Measurements from ENCODE around the gene ENTR1.
"Not testable (repeated sequence)": the region's sequence is repeated elsewhere in the genome, so short reads cannot be mapped to it uniquely, and the experiment has no call there.

Gene ENTR1

DNA sequence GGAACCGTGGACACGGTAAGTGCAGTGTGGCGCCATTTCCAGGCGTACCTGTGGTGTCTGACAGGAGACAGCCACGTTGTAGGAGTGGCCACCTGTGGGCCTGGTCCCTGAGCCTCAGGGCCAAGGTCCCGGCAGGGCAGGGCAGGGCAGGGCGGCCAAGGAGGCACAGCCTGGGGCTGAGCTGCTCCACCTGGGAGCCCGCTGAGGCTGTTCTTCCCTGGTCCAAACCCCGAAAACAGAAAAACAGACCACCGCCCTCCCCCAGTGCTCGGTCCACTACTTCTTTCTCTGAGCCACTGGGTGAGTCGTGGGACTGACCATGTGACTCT is 8.6 kb upstream of the ENTR1 start:
- no peak for DNase-seq
- no peak for TF ChIP-seq GATA1 (IDR thresholded peaks at IDR 0.05; ENCODE audit: low read depth, low read length)
- no peak for TF ChIP-seq POLR2A (IDR thresholded peaks at IDR 0.05; ENCODE audit: low read length)

DNA sequence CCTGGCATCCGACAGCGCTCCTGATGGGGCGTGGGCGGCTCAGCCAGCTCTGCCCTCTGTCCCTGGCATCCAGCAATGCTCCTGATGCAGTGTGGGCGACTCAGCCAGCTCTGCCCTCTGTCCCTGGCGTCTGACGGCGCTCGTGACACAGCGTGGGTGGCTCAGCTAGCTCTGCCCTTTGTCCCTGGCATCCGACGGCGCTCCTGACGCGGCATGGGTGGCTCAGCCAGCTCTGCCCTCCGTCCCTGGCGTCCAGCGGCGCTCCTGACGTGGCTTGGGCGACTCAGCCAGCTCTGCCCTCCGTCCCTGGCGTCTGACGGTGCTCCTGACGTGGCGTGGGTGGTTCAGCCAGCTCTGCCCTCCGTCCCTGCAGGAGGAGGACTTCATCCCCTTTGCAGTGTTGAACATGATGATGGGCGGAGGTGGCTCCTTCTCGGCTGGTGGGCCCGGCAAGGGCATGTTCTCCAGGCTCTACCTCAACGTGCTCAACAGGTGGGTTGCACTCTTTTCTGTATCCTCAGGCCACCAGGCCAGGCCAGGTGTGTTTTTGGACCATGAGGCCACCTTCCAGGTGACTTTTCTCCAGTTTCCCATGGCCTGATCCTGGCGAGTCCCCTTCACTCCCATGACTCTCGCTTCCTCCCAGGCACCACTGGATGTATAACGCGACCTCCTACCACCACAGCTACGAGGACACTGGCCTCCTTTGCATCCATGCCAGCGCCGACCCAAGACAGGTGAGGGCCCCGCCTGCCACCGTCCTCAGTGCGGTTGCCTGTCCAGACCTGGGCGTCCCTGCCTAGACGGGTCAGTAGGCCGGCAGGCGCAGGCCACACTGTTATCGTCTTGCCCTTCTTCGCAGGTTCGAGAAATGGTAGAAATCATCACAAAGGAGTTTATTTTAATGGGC is 8.0 kb upstream of the ENTR1 start:
- TF ChIP-seq GATA1 (IDR thresholded peaks at IDR 0.05; ENCODE audit: low read depth, low read length) (no peak), POLR2A (IDR thresholded peaks at IDR 0.05; ENCODE audit: low read length) (no peak)
- DNase-seq: no peak

DNA sequence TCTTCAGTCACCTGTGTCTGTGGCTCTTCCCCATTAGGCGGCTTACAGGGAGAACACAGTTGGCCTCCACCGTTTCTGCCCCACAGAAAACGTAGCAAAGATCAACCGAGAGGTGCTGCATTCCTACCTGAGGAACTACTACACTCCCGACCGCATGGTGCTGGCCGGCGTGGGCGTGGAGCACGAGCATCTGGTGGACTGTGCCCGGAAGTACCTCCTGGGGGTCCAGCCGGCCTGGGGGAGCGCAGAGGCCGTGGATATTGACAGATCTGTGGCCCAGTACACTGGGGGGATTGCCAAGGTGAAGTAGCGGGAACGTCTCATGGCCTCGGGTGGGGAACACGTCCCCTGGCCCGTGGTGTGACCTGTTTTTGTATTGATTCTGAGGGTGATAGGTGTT is 6.5 kb upstream of the ENTR1 start:
- TF ChIP-seq POLR2A (IDR thresholded peaks at IDR 0.05; ENCODE audit: low read length): no peak
- no peak for TF ChIP-seq GATA1 (IDR thresholded peaks at IDR 0.05; ENCODE audit: low read depth, low read length)
- no peak for DNase-seq

DNA sequence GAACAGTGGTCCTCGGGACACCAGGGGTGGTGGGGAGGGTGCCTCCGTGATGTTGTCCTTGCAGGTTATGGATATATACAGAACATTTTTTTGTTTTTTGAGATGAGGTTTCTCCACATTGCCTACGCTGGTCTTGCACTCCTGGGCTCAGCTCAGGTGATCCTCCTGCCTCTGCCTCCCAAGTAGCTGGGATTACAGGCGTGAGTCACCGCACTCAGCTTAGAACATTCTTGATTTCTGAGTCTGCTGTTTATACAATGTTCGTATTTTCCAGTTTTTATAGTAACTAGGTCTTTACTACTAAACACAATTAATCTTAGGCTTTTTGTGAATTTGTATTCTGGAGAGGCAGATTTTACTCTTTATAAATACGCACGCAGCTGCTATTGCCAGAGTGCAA is 6.0 kb upstream of the ENTR1 start:
- no peak for TF ChIP-seq GATA1 (IDR thresholded peaks at IDR 0.05; ENCODE audit: low read depth, low read length)
- TF ChIP-seq POLR2A (IDR thresholded peaks at IDR 0.05; ENCODE audit: low read length): no peak
- no peak for DNase-seq

DNA sequence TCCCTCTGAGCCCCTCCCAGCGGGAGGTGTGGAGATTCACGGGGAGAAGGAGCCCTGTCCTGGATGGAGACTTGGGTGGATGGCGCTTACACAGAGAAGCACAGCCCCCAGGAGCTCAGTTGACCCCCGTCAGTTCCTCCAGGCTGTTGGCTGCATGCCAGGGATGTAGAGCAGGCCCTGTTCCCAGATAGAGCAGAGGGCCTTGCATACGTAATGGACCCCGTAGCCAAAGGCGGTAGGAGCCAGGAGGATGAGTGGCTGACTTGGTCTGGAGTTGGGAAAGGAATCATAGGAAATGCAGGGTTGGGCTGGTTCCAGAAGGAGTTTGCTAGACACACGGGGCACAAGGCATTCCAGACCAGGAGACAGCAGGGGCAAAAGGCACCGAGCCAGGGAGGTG is 2.5 kb upstream of the ENTR1 start:
- no peak for TF ChIP-seq POLR2A (IDR thresholded peaks at IDR 0.05; ENCODE audit: low read length)
- TF ChIP-seq GATA1 (IDR thresholded peaks at IDR 0.05; ENCODE audit: low read depth, low read length): no peak
- DNase-seq: no peak

DNA sequence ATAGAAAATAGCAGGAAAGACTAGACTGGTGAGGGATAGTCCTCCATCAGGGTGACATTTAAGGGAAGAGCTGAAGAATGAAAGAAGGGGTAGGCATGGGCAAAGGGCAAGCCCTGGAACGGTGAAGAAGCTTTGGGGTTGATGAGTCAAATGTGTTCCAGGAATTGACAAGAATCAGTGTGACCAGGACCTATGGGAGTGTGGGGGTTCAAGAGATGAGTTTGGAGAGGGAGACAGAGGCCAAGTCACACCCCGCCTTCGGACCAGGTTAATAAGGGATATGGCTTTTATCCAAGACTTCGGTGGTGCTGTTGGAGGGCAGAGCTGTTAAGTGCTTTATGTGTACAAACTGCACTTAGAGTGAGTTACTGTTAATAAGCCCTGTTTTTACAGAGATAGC is 964 bp upstream of the ENTR1 start:
- peak; percentile 36 to 58 for DNase-seq
- TF ChIP-seq GATA1 (IDR thresholded peaks at IDR 0.05; ENCODE audit: low read depth, low read length) (no peak), POLR2A (IDR thresholded peaks at IDR 0.05; ENCODE audit: low read length) (no peak)

DNA sequence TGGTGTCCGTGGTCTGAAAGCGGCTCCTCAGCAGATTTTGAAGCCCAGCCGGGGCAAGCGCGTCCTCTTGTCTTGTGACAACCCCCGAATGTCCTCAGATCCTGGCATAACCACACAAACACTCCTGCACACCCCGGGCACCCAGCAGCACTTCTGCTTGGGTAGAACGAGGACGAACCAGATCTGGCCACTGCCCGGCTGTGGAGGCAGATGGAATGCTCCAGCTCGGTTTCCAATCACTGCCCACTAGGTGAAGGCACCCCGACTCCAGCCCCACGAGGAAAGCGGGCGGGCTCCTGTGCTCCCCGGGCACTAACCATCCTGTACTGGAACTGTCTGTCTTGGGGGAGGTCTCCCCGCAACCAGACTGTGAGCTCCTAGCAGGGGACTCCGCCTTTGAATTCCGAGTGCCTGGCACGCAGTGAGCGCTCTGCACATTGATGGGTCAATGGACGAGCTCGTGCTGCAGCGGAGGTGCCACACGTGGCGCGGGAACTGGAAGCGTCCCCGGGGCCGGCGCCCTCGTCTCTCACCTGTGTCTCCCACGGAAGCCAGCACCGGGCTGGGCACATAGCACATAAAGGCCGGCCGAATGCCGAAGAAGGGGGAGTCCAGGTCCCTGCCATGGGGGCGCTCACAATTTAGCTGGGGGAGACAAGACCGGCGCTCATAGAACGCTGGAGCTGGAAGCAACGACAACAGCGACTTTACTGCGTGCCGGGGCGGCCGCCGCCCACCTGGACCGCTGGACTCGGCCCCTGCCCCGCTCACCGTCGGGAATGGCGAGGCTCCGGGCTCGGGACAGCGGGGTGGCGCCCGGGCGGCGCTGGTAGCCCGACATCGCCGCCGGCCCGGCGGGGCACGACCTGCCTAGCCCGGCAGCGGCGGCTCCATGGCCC is 608 bp downstream of the ENTR1 start:
- peak; percentile 54 to 62 for DNase-seq
- TF ChIP-seq POLR2A (IDR thresholded peaks at IDR 0.05; ENCODE audit: low read length) (no peak), GATA1 (IDR thresholded peaks at IDR 0.05; ENCODE audit: low read depth, low read length) (no peak)

DNA sequence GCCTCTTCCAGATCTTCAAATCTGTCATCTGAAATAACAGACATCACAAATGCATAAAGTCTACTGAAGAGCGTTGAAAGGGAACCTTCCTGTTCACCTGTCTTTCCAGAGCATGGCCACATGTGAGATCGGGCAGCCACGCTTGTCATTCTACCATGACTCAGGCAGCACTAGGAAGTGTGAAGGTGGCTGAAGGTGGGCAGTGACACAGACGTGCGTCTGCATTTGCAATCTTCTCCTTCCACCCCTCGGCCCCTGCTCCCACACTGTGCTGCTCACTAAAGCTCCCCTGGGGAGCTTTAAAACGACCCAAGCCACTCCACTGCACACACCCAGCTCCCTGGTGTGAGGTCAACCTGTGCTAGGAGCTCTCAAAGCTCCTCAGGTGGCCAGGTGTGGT is 2.5 kb downstream of the ENTR1 start:
- no peak for TF ChIP-seq GATA1 (IDR thresholded peaks at IDR 0.05; ENCODE audit: low read depth, low read length)
- no peak for TF ChIP-seq POLR2A (IDR thresholded peaks at IDR 0.05; ENCODE audit: low read length)
- DNase-seq: no peak

DNA sequence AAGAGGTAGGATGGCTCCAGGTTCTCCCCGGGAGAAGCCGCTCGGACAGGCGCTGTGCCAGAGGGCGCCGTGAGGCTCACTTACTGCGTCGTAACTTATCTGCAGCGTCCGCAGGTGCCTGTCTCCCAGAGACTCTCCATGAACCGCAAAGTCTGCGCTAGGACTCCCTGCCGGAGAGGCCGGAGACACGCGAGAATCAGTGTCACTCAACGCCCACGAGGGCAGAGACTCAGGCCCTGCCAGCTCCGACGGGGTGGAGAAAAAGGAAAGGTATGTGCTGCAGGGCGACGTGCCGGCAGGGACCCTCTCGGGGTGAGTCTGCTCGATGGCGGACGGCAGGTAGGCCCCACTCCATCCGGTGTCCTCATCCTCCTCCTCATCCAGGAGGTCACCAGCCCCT is 3.4 kb downstream of the ENTR1 start:
- DNase-seq: not testable (repeated sequence)

DNA sequence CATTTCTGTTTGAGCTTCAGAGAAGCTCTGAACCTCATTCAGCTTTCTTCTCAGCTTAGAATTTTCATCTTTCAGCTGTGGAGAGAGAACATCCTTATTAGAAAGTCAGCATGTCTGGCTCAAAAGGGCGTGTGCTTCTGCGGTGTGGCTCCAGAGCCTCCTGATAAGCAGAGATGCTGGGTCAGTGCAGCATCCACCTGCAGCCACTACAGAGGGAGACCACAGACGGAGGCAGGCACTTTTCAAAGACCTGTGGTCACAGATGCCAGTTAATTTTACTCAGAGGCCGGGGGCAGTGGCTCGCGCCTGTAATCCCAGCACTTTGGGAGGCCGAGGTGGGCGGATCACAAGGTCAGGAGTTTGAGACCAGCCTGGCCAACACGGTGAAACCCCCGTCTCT is 4.5 kb downstream of the ENTR1 start:
- DNase-seq: not testable (repeated sequence)

DNA sequence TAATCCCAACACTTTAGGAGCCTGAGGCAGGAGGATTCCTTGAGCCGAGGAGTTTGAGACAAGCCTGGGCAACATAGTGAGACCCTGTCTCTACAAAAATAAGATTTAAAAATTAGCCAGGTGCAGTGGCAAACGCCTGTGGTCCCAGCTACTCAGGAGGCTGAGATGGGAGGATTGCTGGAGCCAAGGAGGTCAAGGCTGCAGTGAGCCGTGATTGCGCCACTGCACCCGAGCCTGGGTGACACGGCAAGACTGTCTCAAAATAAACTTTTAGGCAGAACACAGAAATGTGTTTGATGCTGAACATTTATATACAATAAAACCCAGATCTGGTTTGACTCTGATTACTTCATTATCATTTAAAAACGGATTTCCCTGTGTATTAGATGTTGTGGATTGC is 4.9 kb downstream of the ENTR1 start:
- no peak for TF ChIP-seq POLR2A (IDR thresholded peaks at IDR 0.05; ENCODE audit: low read length)
- no peak for TF ChIP-seq GATA1 (IDR thresholded peaks at IDR 0.05; ENCODE audit: low read depth, low read length)
- DNase-seq: no peak

DNA sequence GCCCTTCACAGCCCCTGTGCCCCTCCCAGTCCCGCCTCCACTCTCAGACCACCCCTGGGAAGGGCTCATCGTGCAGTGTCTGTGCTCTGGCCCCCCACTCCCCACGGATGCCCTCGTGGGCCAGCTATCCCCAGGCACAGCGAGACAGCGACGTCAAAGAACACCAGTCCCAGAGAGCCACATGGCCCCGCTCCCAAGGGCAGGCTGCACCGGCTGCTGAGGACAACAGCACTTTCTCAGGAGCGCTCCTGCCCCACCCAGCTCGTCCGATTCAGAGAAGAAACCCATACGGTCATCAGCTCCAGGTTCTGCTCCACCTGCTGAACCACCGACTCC is 5.6 kb downstream of the ENTR1 start:
- TF ChIP-seq POLR2A (IDR thresholded peaks at IDR 0.05; ENCODE audit: low read length): no peak
- TF ChIP-seq GATA1 (IDR thresholded peaks at IDR 0.05; ENCODE audit: low read depth, low read length): no peak
- DNase-seq: no peak

DNA sequence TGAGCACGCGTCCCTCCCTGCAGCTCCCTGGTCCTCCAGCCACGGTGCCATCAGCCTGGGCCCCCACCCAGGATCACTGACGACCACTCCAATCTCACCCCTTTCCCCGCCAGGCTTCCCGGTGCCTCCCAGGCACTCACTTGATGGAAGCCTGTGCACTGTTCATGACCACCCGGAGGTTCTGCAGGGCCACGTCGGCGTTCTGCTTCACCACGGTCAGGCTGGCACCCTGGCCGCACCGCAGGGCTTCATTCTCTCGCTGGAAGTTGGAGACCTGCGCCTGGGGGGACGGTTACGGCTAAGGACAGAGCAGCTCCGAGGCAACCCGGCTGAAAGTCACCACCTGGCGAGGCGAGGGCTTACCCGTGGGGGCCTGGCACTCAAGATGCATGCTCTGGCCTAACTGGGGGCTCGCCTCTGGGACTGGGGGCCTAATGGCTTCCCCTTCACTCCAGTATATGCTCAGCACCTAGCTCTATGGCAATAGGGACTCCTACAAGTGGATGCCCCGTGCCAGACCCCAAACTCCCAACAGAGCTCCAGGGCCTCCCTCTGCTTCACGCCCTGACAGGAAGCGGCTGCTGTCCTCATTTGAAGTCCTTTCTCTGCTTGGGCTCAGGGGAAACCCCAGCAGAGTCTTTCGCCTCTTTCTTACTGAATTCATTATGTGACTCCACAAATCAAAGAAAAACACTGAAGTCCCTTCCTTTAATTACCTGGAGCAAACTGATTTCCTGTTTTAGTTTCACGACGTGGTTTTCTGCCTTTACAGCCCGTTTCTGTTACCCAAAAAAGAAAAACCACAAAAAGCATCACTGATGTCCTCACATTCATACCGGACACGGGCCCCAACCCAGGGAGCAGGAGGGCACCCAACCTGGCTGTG is 6.3 kb downstream of the ENTR1 start:
- no peak for TF ChIP-seq GATA1 (IDR thresholded peaks at IDR 0.05; ENCODE audit: low read depth, low read length)
- TF ChIP-seq POLR2A (IDR thresholded peaks at IDR 0.05; ENCODE audit: low read length): no peak
- no peak for DNase-seq

DNA sequence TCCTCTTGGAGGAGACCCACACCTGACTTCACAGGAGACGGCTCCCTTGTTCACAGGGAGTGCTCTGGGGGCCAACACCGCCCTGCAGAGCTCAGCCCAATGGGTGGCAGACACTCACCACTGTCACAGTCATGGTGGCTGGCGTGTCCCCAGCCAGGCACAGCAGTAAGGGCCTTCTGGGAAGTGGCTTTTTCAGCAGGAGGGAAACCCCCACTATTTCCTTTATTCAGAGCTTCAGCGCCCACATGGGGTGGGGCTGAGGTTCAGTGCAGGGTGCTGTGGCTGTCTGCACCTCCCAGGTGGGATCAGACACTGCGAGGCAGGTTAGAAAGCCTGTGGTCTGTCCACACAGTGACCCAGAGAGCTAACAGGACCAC is 6.9 kb downstream of the ENTR1 start:
- DNase-seq: peak in 1 of 2 experiments; percentile 15
- TF ChIP-seq GATA1 (IDR thresholded peaks at IDR 0.05; ENCODE audit: low read depth, low read length) (no peak), POLR2A (IDR thresholded peaks at IDR 0.05; ENCODE audit: low read length) (no peak)
